CD4-positive, alpha-beta T cell treated with Interleukin-12 subunit alpha and Interleukin-12 subunit beta, for 1 hour (primary cell): ENCODE results near the gene MFAP3.

Experiments used
- DNase-seq: peaks from one replicate; pipeline ENCODE4 v3.0.0-alpha.2; 2020

MFAP3 gene

DNA sequence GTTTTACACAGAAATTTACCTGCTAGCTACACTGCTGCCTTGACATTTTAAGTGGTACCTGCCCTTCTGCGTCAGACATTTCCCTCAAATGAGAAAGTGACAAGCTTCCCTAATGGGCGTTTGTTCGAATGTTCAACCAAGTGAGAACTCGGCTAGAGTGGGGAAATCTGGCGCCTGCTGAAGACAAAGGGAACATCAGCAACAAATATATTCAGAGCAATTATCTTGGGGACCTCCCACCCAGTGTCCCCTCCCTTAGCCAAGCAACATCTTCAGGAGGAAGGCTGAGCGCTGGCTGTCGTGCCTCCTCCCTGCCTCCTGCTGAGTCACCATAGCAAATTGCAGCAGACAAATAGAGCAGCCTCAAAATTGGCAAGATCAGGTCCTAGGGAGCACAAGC, 57.1 kb downstream of the MFAP3 start:
- DNase-seq = no peak

DNA sequence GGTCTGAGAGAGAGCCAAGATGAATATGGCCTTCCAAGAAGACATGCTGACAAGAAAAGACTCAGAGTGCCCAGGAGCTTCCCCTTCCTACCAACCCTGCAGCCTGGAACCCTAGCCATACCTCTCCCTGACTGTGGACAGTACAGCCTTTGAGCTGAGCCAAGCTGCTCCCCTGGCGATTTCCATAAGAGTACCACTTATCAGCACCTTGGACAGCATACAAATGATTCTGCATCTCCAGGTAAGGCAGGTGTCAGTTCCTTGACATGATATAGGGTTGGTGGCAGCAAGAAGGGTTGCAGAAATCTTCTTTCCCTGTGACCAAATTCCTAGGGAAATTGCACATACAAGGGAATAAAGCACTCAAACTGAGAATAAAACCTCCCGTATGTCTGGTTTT, 58.3 kb downstream of the MFAP3 start:
- no peak for DNase-seq

DNA sequence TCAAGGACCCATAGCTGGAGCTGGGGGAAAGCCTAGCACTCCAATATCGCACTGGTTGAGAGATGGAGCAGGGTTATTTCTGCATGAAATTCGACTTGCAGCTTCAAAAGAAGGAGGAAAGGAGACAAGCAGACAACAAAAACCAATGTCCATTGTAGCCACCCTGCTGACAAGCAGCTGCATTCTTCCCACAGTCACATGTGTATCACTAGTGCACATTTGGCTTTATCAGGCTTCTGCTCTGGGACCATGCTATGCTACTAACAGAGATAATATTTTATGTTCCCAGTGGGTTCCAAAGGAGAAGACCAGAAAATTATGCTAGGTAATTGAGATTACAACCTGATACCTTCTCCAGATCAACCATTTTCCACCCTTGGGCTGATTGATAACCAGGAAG, 59.7 kb downstream of the MFAP3 start:
- no peak for DNase-seq

DNA sequence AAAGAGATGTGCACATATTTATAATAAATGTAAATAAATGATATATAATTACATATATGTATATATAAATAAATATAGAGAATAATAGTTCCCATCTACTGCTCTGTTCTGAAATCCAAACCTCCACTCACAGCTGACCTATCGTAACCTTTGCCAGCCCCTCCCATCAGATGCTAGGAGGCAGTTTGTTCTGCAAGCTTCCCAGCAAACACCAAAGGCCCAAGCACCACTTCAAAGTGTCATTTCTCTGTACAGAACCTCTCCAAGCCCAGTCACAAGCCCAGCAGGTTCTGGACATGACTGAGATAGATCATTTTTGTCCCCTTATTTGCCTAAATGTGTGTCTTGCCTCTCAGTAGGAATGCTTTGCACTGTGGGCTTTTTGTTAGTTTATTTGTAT, 62.4 kb downstream of the MFAP3 start:
- no peak for DNase-seq

DNA sequence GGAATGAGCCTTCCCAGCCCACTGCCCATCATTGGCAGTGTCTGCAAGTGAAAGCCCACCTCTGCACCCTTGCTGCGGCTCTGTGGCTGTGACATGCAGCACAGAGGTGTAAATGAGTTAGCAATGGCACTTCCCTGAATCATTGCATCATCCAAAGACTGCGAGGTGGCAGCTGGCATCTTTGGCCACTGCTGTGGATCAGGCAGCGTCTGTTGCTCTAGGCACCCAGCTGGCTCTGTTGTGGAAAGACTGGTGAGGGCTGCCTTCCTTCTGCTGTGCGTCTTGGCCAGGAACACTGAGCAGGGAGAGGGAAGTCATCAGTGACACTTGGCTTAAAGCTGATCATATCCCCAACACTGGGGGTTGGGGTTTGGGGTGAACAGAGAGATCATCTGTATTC, 64.5 kb downstream of the MFAP3 start:
- DNase-seq = no peak
